ENCODE measurements around the gene CHST9. TPM values are rescaled to one million over a fixed set of nuclear protein-coding genes. Genes with fewer than 3 reads are reported as not detected.
A peak's percentile ranks its signal among the peaks of the same experiment; 100 is the strongest.

CHST9 gene
- total RNA-seq, 1 experiment from 2014 or later, result 3.5 TPM

- H3T11ph ChIP-seq (ENCODE audit: low read length), result no peak overlapping the region
- no peaks in the 10 kb centered on the region for H3K23me2 ChIP-seq (ENCODE audit: insufficient read length, low read depth, low read length, poor library complexity, severe bottlenecking)
- no peaks in the 10 kb centered on the region for H4K20me1 ChIP-seq (ENCODE audit: control insufficient read depth, insufficient read depth, insufficient read length)
- TF ChIP-seq, protein P1, sequence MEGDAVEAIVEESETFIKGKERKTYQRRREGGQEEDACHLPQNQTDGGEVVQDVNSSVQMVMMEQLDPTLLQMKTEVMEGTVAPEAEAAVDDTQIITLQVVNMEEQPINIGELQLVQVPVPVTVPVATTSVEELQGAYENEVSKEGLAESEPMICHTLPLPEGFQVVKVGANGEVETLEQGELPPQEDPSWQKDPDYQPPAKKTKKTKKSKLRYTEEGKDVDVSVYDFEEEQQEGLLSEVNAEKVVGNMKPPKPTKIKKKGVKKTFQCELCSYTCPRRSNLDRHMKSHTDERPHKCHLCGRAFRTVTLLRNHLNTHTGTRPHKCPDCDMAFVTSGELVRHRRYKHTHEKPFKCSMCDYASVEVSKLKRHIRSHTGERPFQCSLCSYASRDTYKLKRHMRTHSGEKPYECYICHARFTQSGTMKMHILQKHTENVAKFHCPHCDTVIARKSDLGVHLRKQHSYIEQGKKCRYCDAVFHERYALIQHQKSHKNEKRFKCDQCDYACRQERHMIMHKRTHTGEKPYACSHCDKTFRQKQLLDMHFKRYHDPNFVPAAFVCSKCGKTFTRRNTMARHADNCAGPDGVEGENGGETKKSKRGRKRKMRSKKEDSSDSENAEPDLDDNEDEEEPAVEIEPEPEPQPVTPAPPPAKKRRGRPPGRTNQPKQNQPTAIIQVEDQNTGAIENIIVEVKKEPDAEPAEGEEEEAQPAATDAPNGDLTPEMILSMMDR (conservative IDR thresholded peaks at IDR 0.05), result no peak
- no peak overlapping the region for H2AFZ ChIP-seq (ENCODE audit: low read length)
- Mint-ChIP-seq H3K27me3 (ENCODE audit: low read depth) (no peaks in the 10 kb centered on the region), H3K4me3 (no peak overlapping the region), H3K27ac (0 out of 7 replicates have a peak overlapping the region, but pooled peaks of 1 of the 3 experiments have one; percentile 22), H3K4me1 (peaks cover 2 to 7% of the 10 kb centered on the region in 2 experiments; a peak in 3 of 4 replicates), H3K36me3 (ENCODE audit: insufficient read depth in 1 of 3, low read depth in 3 of 3) (peaks cover 2 to 9% (median 3%) of the 10 kb centered on the region in 3 experiments; a peak in 6 of 7 replicates), H3K9me3 (peaks cover 3 to 8% of the 10 kb centered on the region in 2 experiments; a peak in 3 of 5 replicates)
- no peaks in the 10 kb centered on the region for H3K9me3 ChIP-seq (ENCODE audit: control insufficient read depth, low read depth, low read length)
- no peak overlapping the region for H3K14ac ChIP-seq (ENCODE audit: insufficient read depth, low read length)
- no peak overlapping the region for H2BK5ac ChIP-seq (ENCODE audit: insufficient read length, low read length)
- no peak for DNase-seq
- no peaks in the 10 kb centered on the region for H3K79me2 ChIP-seq (ENCODE audit: insufficient read depth, low read length)
- no peak overlapping the region for H2BK12ac ChIP-seq (ENCODE audit: insufficient read length, low read depth, low read length)
- H2BK20ac ChIP-seq (ENCODE audit: low read depth, low read length, poor library complexity, severe bottlenecking), result no peak overlapping the region
- no CpG with 5 or more reads among the region's 10 CpGs for WGBS (ENCODE audit: extremely low coverage, insufficient read length, low lambda C conversion rate)
- H4K91ac ChIP-seq (ENCODE audit: insufficient read length, low read depth, low read length), result no peak overlapping the region
- no peak overlapping the region for H4K8ac ChIP-seq (replicated peaks; ENCODE audit: insufficient read length, low read depth, low read length)
- no peak overlapping the region for H3K23ac ChIP-seq (ENCODE audit: insufficient read length, low read depth, low read length)
- no peaks in the 10 kb centered on the region for H3K79me1 ChIP-seq (ENCODE audit: insufficient read depth, low read depth, low read length, poor library complexity, severe bottlenecking)
- no peak overlapping the region for H3K4me2 ChIP-seq (ENCODE audit: insufficient read depth, insufficient read length, low read length)
- no peak overlapping the region for H4K5ac ChIP-seq (ENCODE audit: insufficient read length, low read depth, low read length)
- H3K4me1 ChIP-seq (ENCODE audit: insufficient read depth, low read length), result peaks cover 5% of the 10 kb centered on the region; the same call in 1 of the 2 replicates
- H2BK120ac ChIP-seq (ENCODE audit: low read depth, low read length, poor library complexity, severe bottlenecking), result no peak overlapping the region
- no peaks in the 10 kb centered on the region for H3K27me3 ChIP-seq (ENCODE audit: insufficient read depth, low read length)
- H2BK15ac ChIP-seq (ENCODE audit: low read depth, low read length), result no peak overlapping the region
- H3K9ac ChIP-seq (ENCODE audit: extremely low read depth, insufficient read length, low read length), result no peak overlapping the region
- H3K27ac ChIP-seq (ENCODE audit: insufficient read length, low read depth, low read length), result no peak overlapping the region
- H3K4ac ChIP-seq (ENCODE audit: low read depth, low read length), result no peak overlapping the region
- H3K56ac ChIP-seq (ENCODE audit: insufficient read length, low read depth, low read length), result no peak overlapping the region
- no peak overlapping the region for H2AK5ac ChIP-seq (ENCODE audit: insufficient read length, low read length)
- no peak overlapping the region for H3K18ac ChIP-seq (ENCODE audit: insufficient read length, low read depth, low read length)
Observed at GRCh38 chr18:27143580-27144287, 41.4 kb downstream of the CHST9 start.

Measured in H9 (cell line).